CMK (cell line): ENCODE measurements around the gene PCDHAC2.

Experiments
- DNase-seq: peaks from one replicate; pipeline ENCODE4 v3.0.0-alpha.2; 2010; ENCODE audit warnings: low read depth

The PCDHAC2 gene

GRCh38 chr5:140986117-140986521 lies 19.8 kb downstream of the PCDHAC2 start:
- no peak for DNase-seq

- DNase-seq, result no peak
Observed at GRCh38 chr5:140988100-140988499, 21.8 kb downstream of the PCDHAC2 start.

- no peak for DNase-seq
Observed at GRCh38 chr5:140988608-140989007, 22.3 kb downstream of the PCDHAC2 start.

GRCh38 chr5:140989254-140990020 lies 23.2 kb downstream of the PCDHAC2 start:
- no peak for DNase-seq

GRCh38 chr5:140992828-140993227 lies 26.6 kb downstream of the PCDHAC2 start:
- no peak for DNase-seq

GRCh38 chr5:140996060-140996459 lies 29.8 kb downstream of the PCDHAC2 start:
- DNase-seq, result no peak

- DNase-seq, result no peak
Observed at GRCh38 chr5:140998921-140999410, 32.7 kb downstream of the PCDHAC2 start.

GRCh38 chr5:141001446-141001843 lies 35.2 kb downstream of the PCDHAC2 start:
- DNase-seq, result no peak

- DNase-seq, result no peak
Observed at GRCh38 chr5:141001844-141002604, 35.7 kb downstream of the PCDHAC2 start.

GRCh38 chr5:141002605-141002965 lies 36.3 kb downstream of the PCDHAC2 start:
- DNase-seq, result no peak

GRCh38 chr5:141003031-141003430 lies 36.8 kb downstream of the PCDHAC2 start:
- DNase-seq, result no peak

- DNase-seq, result no peak
Observed at GRCh38 chr5:141003791-141004611, 37.7 kb downstream of the PCDHAC2 start.

- no peak for DNase-seq
Observed at GRCh38 chr5:141007791-141008190, 41.5 kb downstream of the PCDHAC2 start.

- no peak for DNase-seq
Observed at GRCh38 chr5:141010047-141010793, 43.9 kb downstream of the PCDHAC2 start.

- DNase-seq, result no peak
Observed at GRCh38 chr5:141017943-141018342, 51.7 kb downstream of the PCDHAC2 start.
